Neural progenitor cell (in vitro differentiated cells): Measurements from ENCODE around the gene SRSF4. TPM values are rescaled to one million over a fixed set of nuclear protein-coding genes. Genes with fewer than 3 reads are reported as not detected.

ENCODE experiments used
- DNase-seq: peaks from one replicate; pipeline ENCODE4 v3.0.0-alpha.2; 2016; ENCODE audit warnings: low spot score
- H2AFZ ChIP-seq: fragments of 200-600 bp; sonication (generic); replicated peaks from 2 replicates; pipeline ENCODE4 v1.6.1; 2016; ENCODE audit warnings: antibody characterized with exemption
- H3F3A ChIP-seq: fragments of 200-600 bp; sonication (generic); 2 replicates; pipeline ENCODE4 v1.6.1; 2016; ENCODE audit warnings: antibody characterized with exemption, low read depth
- H3K27ac ChIP-seq: fragments of 200-600 bp; sonication (generic); 2 replicates; pipeline ENCODE4 v1.5.1; 2016; ENCODE audit warnings: mild to moderate bottlenecking
- H3K27me3 ChIP-seq: fragments of 200-600 bp; sonication (generic); 2 replicates; pipeline ENCODE4 v1.6.1; 2016; ENCODE audit warnings: mild to moderate bottlenecking, moderate library complexity
- H3K36me3 ChIP-seq: fragments of 200-600 bp; sonication (generic); 2 replicates; pipeline ENCODE4 v1.5.1; 2016
- H3K4me1 ChIP-seq: fragments of 200-600 bp; sonication (generic); 2 replicates; pipeline ENCODE4 v1.6.1; 2016; ENCODE audit warnings: mixed run types
- H3K4me2 ChIP-seq: fragments of 200-600 bp; sonication (generic); 2 replicates; pipeline ENCODE4 v1.6.1; 2016
- H3K4me3 ChIP-seq: fragments of 200-600 bp; sonication (generic); 2 replicates; pipeline ENCODE4 v1.5.1; 2016
- H3K79me2 ChIP-seq: fragments of 200-600 bp; sonication (generic); 2 replicates; pipeline ENCODE4 v1.6.1; 2016; ENCODE audit warnings: low read depth
- H3K9ac ChIP-seq: fragments of 200-600 bp; sonication (generic); 2 replicates; pipeline ENCODE4 v1.6.1; 2016
- H3K9me3 ChIP-seq: fragments of 200-600 bp; sonication (generic); 2 replicates; pipeline ENCODE4 v1.5.1; 2016; ENCODE audit warnings: low read depth
- H4K20me1 ChIP-seq: fragments of 200-600 bp; sonication (generic); 2 replicates; pipeline ENCODE4 v1.6.1; 2016; ENCODE audit warnings: low read depth
- H3K27ac Mint-ChIP-seq: 3 replicates; pipeline ENCODE4 v1.8.0; 2021; ENCODE audit warnings: mixed read lengths
- H3K27me3 Mint-ChIP-seq: 2 replicates; pipeline ENCODE4 v1.8.0; 2022; ENCODE audit warnings: low read depth, mild to moderate bottlenecking, inconsistent platforms, moderate library complexity, mixed read lengths; ENCODE audit not compliant: insufficient read depth
- H3K36me3 Mint-ChIP-seq: 3 replicates; pipeline ENCODE4 v1.8.0; 2021; ENCODE audit warnings: mixed read lengths
- H3K4me1 Mint-ChIP-seq: 3 replicates; pipeline ENCODE4 v1.8.0; 2021; ENCODE audit warnings: mixed read lengths
- H3K4me3 Mint-ChIP-seq: 3 replicates; pipeline ENCODE4 v1.8.0; 2021; ENCODE audit warnings: mild to moderate bottlenecking, moderate library complexity, mixed read lengths
- H3K9me3 Mint-ChIP-seq: 3 replicates; pipeline ENCODE4 v1.8.0; 2020; ENCODE audit warnings: mixed read lengths
- CTCF ChIP-seq: fragments of 200-600 bp; sonication (generic); IDR thresholded peaks from 2 replicates; pipeline ENCODE4 v1.5.1; 2017; ENCODE audit warnings: antibody characterized with exemption, mild to moderate bottlenecking
- EZH2 ChIP-seq: fragments of 200-600 bp; sonication (generic); IDR thresholded peaks from 2 replicates; pipeline ENCODE4 v1.6.1; 2017; ENCODE audit warnings: antibody characterized with exemption, mild to moderate bottlenecking, moderate library complexity
- EZH2phosphoT487 ChIP-seq: fragments of 200-600 bp; sonication (generic); IDR thresholded peaks from 2 replicates; pipeline ENCODE4 v1.6.1; 2017; ENCODE audit warnings: antibody characterized with exemption
- total RNA-seq: library from RNA; depleted of rRNA; stranded (reverse); fragments of >200 nt; gene quantifications from 2 replicates; pipeline ENCODE4 v1.2.3, GENCODE V29; 2015; ENCODE audit warnings: low replicate concordance

The SRSF4 gene
- total RNA-seq, 1 donor from 2014 or later: 73.2 TPM

GRCh38 chr1:29202584-29203340 is 21.1 kb upstream of the SRSF4 start:
- Mint-ChIP-seq H3K36me3 (peaks cover 8% of the 10 kb centered on the region), H3K27me3 (no peaks in the 10 kb centered on the region), H3K4me1 (peaks cover 11% of the 10 kb centered on the region), H3K4me3 (no peak overlapping the region), H3K9me3 (no peaks in the 10 kb centered on the region), H3K27ac (no peak overlapping the region)
- H3K9me3 ChIP-seq: no peaks in the 10 kb centered on the region
- H3K79me2 ChIP-seq: no peaks in the 10 kb centered on the region
- H3F3A ChIP-seq: no peaks in the 10 kb centered on the region
- H3K27ac ChIP-seq: no peak overlapping the region
- DNase-seq: peak; percentile 96
- TF ChIP-seq CTCF (peak; percentile 99), EZH2 (no peak)
- H3K9ac ChIP-seq: no peak overlapping the region
- H3K4me2 ChIP-seq: no peak overlapping the region
- no peak overlapping the region for H2AFZ ChIP-seq
- no peaks in the 10 kb centered on the region for H3K27me3 ChIP-seq
- H4K20me1 ChIP-seq: peaks cover 12% of the 10 kb centered on the region
- H3K4me1 ChIP-seq: no peaks in the 10 kb centered on the region
- H3K36me3 ChIP-seq: no peaks in the 10 kb centered on the region
- no peak overlapping the region for H3K4me3 ChIP-seq

- Mint-ChIP-seq H3K9me3 (no peaks in the 10 kb centered on the region), H3K27ac (no peak overlapping the region), H3K4me1 (peaks cover 11% of the 10 kb centered on the region), H3K4me3 (no peak overlapping the region), H3K36me3 (peaks cover 10% of the 10 kb centered on the region), H3K27me3 (no peaks in the 10 kb centered on the region)
- DNase-seq: no peak
- TF ChIP-seq EZH2phosphoT487 (no peak), EZH2 (no peak), CTCF (no peak)
- Histone ChIP-seq H3F3A (no peaks in the 10 kb centered on the region), H3K36me3 (no peaks in the 10 kb centered on the region), H3K9ac (no peak overlapping the region), H3K4me3 (no peak overlapping the region), H3K4me2 (no peak overlapping the region), H3K27ac (no peak overlapping the region), H3K27me3 (no peaks in the 10 kb centered on the region), H3K79me2 (no peaks in the 10 kb centered on the region), H3K4me1 (no peaks in the 10 kb centered on the region), H3K9me3 (no peaks in the 10 kb centered on the region), H2AFZ (no peak overlapping the region), H4K20me1 (peaks cover 12% of the 10 kb centered on the region)
Measured at GRCh38 chr1:29202053-29202452, 20.4 kb upstream of the SRSF4 start.

- no peaks in the 10 kb centered on the region for H3K9me3 ChIP-seq
- peaks cover 11% of the 10 kb centered on the region for H3K36me3 Mint-ChIP-seq
- no peak overlapping the region for H3K4me2 ChIP-seq
- H3K27ac ChIP-seq: no peak overlapping the region
- no peaks in the 10 kb centered on the region for H3F3A ChIP-seq
- no peaks in the 10 kb centered on the region for H3K4me1 ChIP-seq
- H3K27ac Mint-ChIP-seq: no peak overlapping the region
- DNase-seq: no peak
- TF ChIP-seq CTCF (no peak), EZH2 (no peak), EZH2phosphoT487 (no peak)
- H3K27me3 Mint-ChIP-seq: no peaks in the 10 kb centered on the region
- H3K9ac ChIP-seq: no peak overlapping the region
- no peak overlapping the region for H3K4me3 ChIP-seq
- H3K27me3 ChIP-seq: no peaks in the 10 kb centered on the region
- no peaks in the 10 kb centered on the region for H3K79me2 ChIP-seq
- H3K4me1 Mint-ChIP-seq: peaks cover 11% of the 10 kb centered on the region
- H3K9me3 Mint-ChIP-seq: no peaks in the 10 kb centered on the region
- H3K4me3 Mint-ChIP-seq: no peak overlapping the region
- H4K20me1 ChIP-seq: peaks cover 12% of the 10 kb centered on the region
- no peak overlapping the region for H2AFZ ChIP-seq
- no peaks in the 10 kb centered on the region for H3K36me3 ChIP-seq
Measured at GRCh38 chr1:29201595-29202051, 19.9 kb upstream of the SRSF4 start.
